K562 (cell line): ENCODE data around the gene ANAPC10. TPM values are rescaled to one million over a fixed set of nuclear protein-coding genes. Genes with fewer than 3 reads are reported as not detected.

Experiments
- polyA plus RNA-seq, 8 experiments: library from polyadenylated mRNA; depleted of rRNA in 4 of 8; stranded (reverse) in 5 of 8; unstranded in 3 of 8; fragments of >200 nt; fragmentation: Nextera tagmentation in 2 of 8; fragmentation: Illumina TruSeq in 1 of 8; extraction: Ambion mirVana in 2 of 8; extraction: Trizol in 1 of 8; gene quantifications; 2 replicates each; pipeline versions ENCODE4 v1.2.1 to v1.2.3, GENCODE V29; 2011 to 2014; ENCODE audit warnings: inconsistent platforms in 1 of 8, missing spikeins in 1 of 8
- total RNA-seq, 7 experiments: library from RNA; depleted of rRNA in 6 of 7; stranded (reverse); fragments of >200 nt in 6 of 7; fragmentation: Illumina TruSeq in 2 of 7; extraction: Trizol in 2 of 7; gene quantifications; 2 replicates each; pipeline versions ENCODE4 v1.2.1 to v1.2.3, GENCODE V29; 2011 to 2021; ENCODE audit warnings: low replicate concordance in 1 of 7

ANAPC10 gene
- total and polyA plus RNA-seq, 9 of the 15 experiments (the other 6 are each of a cell fraction or from before 2014, with no cell fraction given) = 31.0 to 96.2 (median 60.3) TPM

Other genes starting within 250 kb of the ANAPC10 start
- gene ABCE1, start 115 bp upstream of the ANAPC10 start, total RNA-seq (2014; rRNA removed) = 132 and 154 TPM in 2 replicates
- 256 and 276 TPM in 2 replicates for gene ABCE1, start 115 bp upstream of the ANAPC10 start, total RNA-seq (2014; rRNA removed; fragmentation: Illumina TruSeq; extraction: Trizol)
- gene ABCE1, start 115 bp upstream of the ANAPC10 start, total RNA-seq (2015; rRNA removed; fragmentation: Illumina TruSeq; extraction: Trizol) = 209 and 222 TPM in 2 replicates
- gene ABCE1, start 115 bp upstream of the ANAPC10 start, total RNA-seq (2021) = 147 and 156 TPM in 2 replicates
- 143 and 238 TPM in 2 replicates for gene ABCE1, start 115 bp upstream of the ANAPC10 start, polyA plus RNA-seq (2011; rRNA removed)
- 210 and 238 TPM in 2 replicates for gene ABCE1, start 115 bp upstream of the ANAPC10 start, polyA plus RNA-seq (2014; fragmentation: Illumina TruSeq; extraction: Trizol)
- gene ABCE1, start 115 bp upstream of the ANAPC10 start, polyA plus RNA-seq (2014; fragmentation: Nextera tagmentation; extraction: Ambion mirVana) = 100 to 1,000 TPM; 164 to 169 TPM
- gene ABCE1, start 115 bp upstream of the ANAPC10 start, polyA plus RNA-seq (2014; rRNA removed) = 134 and 142 TPM in 2 replicates
- gene OTUD4, start 82.4 kb upstream of the ANAPC10 start, total RNA-seq (2014; rRNA removed) = 9.1 and 12.0 TPM in 2 replicates
- gene OTUD4, start 82.4 kb upstream of the ANAPC10 start, total RNA-seq (2014; rRNA removed; fragmentation: Illumina TruSeq; extraction: Trizol) = 29.0 and 38.0 TPM in 2 replicates
- 21.7 and 25.8 TPM in 2 replicates for gene OTUD4, start 82.4 kb upstream of the ANAPC10 start, total RNA-seq (2015; rRNA removed; fragmentation: Illumina TruSeq; extraction: Trizol)
- 25.7 and 27.5 TPM in 2 replicates for gene OTUD4, start 82.4 kb upstream of the ANAPC10 start, total RNA-seq (2021)
- gene OTUD4, start 82.4 kb upstream of the ANAPC10 start, polyA plus RNA-seq (2011; rRNA removed) = 20.4 and 24.8 TPM in 2 replicates
- 21.2 and 26.3 TPM in 2 replicates for gene OTUD4, start 82.4 kb upstream of the ANAPC10 start, polyA plus RNA-seq (2014; fragmentation: Illumina TruSeq; extraction: Trizol)
- gene OTUD4, start 82.4 kb upstream of the ANAPC10 start, polyA plus RNA-seq (2014; fragmentation: Nextera tagmentation; extraction: Ambion mirVana) = 1 to 10 TPM; 4.2 to 8.2 TPM
- 13.4 and 15.0 TPM in 2 replicates for gene OTUD4, start 82.4 kb upstream of the ANAPC10 start, polyA plus RNA-seq (2014; rRNA removed)